ENCODE measurements around the gene LSM6.
A peak's percentile ranks its signal among the peaks of the same experiment; 100 is the strongest.

The LSM6 gene

DNA sequence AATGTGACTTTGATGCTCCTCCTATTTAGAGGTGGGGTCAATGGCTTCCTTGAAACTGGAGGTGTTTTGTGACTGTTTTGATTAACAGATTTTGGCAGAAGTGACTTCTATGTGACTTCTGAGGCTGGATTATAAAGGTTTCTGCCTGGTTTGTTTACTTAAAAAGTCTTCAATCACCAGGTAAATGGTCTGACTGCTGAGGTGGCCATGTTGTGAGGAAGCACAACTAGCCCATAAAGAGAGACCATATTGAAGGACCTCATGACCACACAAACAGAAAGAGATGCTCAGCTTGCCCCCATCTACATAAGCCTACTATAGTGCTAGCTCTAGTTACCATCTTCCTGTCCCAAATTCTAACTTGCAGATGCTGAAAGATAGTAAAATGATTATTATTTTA is 14.3 kb upstream of the LSM6 start:
- POLR2A ChIA-PET (ENCODE audit: low non-redundant PET), result no interaction called here
- H3K27ac ChIP-seq, result no peak overlapping the region
- TF ChIP-seq CTCF (conservative IDR thresholded peaks at IDR 0.05; ENCODE audit: low read depth), result no peak
- no peak for DNase-seq (ENCODE audit: low spot score)
- CTCF ChIA-PET, result no interaction called here

- CTCF ChIA-PET, result interaction anchor here (0.6 kb wide), 1 partner anchor 8 kb away, joined by 3 read pairs; no protein-coding TSS in a partner anchor
- no peak for DNase-seq (ENCODE audit: low spot score)
- TF ChIP-seq CTCF (conservative IDR thresholded peaks at IDR 0.05; ENCODE audit: low read depth), result no peak
- POLR2A ChIA-PET (ENCODE audit: low non-redundant PET), result no interaction called here
- no peak overlapping the region for H3K27ac ChIP-seq
These were observed 10.3 kb upstream of the LSM6 start for GRCh38 chr4:146165221-146165620.

- TF ChIP-seq CTCF (conservative IDR thresholded peaks at IDR 0.05; ENCODE audit: low read depth), result no peak
- POLR2A ChIA-PET (ENCODE audit: low non-redundant PET), result no interaction called here
- peak overlapping the region; percentile 91 for H3K27ac ChIP-seq
- CTCF ChIA-PET, result interaction anchor here (0.6 kb wide), 1 partner anchor 9 kb away, joined by 3 read pairs; no protein-coding TSS in a partner anchor
- peak; percentile 28 for DNase-seq (ENCODE audit: low spot score)
These were observed 9.7 kb upstream of the LSM6 start for GRCh38 chr4:146165840-146166239.

GRCh38 chr4:146170149-146170548 is 5.4 kb upstream of the LSM6 start:
- no peak overlapping the region for H3K27ac ChIP-seq
- ChIA-PET POLR2A (ENCODE audit: low non-redundant PET) (no interaction called here), CTCF (no interaction called here)
- no peak for TF ChIP-seq CTCF (conservative IDR thresholded peaks at IDR 0.05; ENCODE audit: low read depth)
- DNase-seq (ENCODE audit: low spot score), result no peak

DNA sequence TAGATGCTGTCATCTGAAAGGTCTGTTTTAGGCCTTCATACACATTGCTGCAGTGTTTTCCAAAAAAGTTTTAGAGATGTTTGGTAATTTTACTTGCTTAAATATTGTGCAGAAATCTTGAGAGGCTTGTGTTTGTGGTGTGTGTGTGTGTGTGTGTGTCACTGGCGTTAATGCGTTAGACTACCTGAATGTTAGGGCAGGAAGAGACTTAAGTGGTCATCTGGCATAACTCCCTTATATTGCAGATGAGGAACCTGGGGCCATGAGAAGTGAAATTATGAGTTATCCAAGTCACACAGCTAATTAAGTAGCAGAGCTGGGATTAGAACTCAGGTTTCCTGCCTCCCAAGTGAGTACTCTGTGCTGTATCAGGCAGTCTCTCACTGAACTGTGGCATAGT is 1.4 kb downstream of the LSM6 start:
- no peak overlapping the region for H3K27ac ChIP-seq
- TF ChIP-seq CTCF (conservative IDR thresholded peaks at IDR 0.05; ENCODE audit: low read depth), result no peak
- POLR2A ChIA-PET (ENCODE audit: low non-redundant PET), result no interaction called here
- no peak for DNase-seq (ENCODE audit: low spot score)
- CTCF ChIA-PET, result no interaction called here

DNA sequence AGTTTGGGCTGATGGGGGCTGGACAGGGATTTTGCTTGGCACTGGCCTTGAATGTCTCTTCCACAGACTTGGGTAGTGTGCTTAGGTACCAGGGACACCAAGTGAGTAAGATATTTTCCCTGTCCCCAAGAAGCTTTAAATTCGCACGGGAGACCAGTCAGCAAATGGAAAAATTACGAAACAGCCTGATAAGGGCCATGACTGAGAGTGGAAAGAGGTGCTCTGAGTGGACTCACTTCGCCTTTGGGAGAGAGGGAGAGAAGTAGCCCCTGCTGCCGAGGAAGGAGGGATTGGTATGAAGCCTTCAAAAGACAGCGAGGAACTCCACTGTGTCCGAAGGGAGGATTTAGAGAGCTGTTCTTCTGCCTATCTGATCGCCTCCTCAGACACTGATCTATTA is 2.6 kb downstream of the LSM6 start:
- H3K27ac ChIP-seq, result no peak overlapping the region
- no peak for TF ChIP-seq CTCF (conservative IDR thresholded peaks at IDR 0.05; ENCODE audit: low read depth)
- CTCF ChIA-PET, result no interaction called here
- POLR2A ChIA-PET (ENCODE audit: low non-redundant PET), result no interaction called here
- no peak for DNase-seq (ENCODE audit: low spot score)
